GM19324 (cell line): ENCODE results near the gene GUK1.
"Not testable (repeated sequence)": the region's sequence is repeated elsewhere in the genome, so short reads cannot be mapped to it uniquely, and the experiment has no call there.

Experiments
- ATAC-seq: cut with Tn5 transposase; IDR thresholded peaks from one replicate; pipeline ENCODE4 v1.9.1; 2021; ENCODE audit warnings: mild to moderate bottlenecking, moderate library complexity; ENCODE audit not compliant: unreplicated experiment, low FRiP score

GUK1 gene

DNA sequence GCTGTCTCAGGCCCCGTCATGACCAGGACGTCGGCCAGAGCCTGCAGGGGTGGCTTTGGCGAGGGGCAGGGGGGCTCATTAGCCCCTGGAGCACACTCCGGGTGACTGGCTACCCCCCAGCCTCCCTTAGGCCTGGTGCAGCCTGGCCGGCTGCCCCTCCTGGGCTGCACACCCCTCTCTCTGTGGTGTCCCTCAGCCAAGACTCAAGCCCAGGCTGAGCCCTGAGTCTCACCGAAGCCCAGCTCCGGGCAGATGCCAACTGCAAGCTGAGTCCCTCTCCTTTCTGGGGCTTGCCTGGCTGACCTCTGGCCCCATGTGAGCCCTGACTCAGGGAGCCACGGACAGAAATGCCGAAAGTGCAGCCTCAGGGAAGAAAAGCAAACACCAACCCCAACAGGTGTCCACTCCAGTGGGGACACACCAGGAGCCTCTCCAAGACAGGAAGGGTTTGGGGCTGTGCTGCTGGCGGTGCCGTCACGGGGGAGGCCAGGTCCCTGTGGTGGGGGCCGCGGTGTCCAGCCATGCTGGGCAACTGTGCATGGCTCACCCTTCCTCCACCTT is 20.2 kb downstream of the GUK1 start:
- no peak for ATAC-seq

- ATAC-seq, result no peak
Observed at GRCh38 chr1:228161362-228161761, 21.3 kb downstream of the GUK1 start.

DNA sequence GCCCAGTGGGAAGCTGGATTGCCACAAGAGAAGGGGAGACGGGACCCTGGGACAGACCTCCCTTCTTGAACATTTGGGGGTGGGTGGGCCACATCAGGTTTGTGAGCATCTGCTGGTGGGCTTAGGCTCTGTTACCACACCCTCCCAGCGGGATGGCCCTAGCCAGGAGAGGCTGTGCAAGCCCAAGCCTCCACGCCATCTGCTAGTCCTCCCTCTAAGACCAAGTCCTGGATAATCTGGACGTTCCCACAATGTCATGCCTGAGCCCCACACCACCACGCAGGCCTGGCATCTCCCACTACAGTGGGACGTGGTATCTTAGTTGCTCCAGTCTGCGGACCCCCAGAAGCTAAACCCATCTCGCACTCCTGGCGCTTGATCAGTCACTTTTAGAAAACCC is 21.8 kb downstream of the GUK1 start:
- no peak for ATAC-seq

- ATAC-seq, result no peak
Observed at GRCh38 chr1:228162286-228163006, 22.4 kb downstream of the GUK1 start.

GRCh38 chr1:228163007-228163753 is 23.1 kb downstream of the GUK1 start:
- ATAC-seq, result no peak

GRCh38 chr1:228163776-228164519 is 23.9 kb downstream of the GUK1 start:
- no peak for ATAC-seq

- no peak for ATAC-seq
Observed at GRCh38 chr1:228164561-228165371, 24.7 kb downstream of the GUK1 start.

DNA sequence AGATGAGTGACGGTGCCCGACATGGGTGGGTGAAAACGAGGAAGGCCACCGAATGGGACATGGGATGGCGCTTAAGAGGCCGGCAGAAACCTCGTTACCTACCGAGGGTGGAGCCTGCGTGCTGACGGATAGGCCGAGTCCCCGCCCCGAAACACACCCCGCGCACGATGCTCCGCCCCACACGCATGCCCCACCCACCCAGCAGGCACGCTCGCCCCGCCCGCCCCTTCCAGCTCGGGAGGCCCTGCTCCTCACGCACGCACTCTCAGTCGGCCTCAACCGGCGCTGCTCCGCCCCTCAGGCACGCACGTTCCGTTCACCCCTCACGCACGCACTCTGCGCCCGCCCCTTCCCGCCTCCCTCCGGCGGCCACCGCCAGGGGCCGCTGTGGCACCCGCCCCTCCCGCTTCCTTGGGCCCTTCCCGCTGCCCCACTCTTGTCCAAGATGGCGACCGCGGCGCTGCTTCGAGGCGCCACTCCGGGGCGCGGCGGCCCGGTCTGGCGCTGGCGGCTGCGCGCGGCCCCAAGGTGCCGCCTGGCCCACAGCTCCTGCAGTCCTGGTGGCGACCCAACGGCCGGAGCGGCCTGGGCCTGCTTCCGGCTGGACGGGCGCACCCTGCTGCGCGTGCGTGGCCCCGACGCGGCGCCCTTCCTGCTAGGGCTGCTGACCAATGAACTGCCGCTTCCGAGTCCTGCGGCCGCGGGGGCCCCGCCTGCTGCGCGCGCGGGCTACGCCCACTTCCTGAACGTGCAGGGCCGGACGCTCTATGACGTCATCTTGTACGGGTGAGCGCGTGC is 25.5 kb downstream of the GUK1 start, which contains the start of gene IBA57:
TSS of gene IBA57 (plus strand) at position 433 of the 798 bp plus-strand sequence. CDS start at position 446, 13 bp downstream.
- ATAC-seq, result peak; percentile 91

- ATAC-seq, result peak; percentile 8
Observed at GRCh38 chr1:228166170-228166936, 26.3 kb downstream of the GUK1 start.

DNA sequence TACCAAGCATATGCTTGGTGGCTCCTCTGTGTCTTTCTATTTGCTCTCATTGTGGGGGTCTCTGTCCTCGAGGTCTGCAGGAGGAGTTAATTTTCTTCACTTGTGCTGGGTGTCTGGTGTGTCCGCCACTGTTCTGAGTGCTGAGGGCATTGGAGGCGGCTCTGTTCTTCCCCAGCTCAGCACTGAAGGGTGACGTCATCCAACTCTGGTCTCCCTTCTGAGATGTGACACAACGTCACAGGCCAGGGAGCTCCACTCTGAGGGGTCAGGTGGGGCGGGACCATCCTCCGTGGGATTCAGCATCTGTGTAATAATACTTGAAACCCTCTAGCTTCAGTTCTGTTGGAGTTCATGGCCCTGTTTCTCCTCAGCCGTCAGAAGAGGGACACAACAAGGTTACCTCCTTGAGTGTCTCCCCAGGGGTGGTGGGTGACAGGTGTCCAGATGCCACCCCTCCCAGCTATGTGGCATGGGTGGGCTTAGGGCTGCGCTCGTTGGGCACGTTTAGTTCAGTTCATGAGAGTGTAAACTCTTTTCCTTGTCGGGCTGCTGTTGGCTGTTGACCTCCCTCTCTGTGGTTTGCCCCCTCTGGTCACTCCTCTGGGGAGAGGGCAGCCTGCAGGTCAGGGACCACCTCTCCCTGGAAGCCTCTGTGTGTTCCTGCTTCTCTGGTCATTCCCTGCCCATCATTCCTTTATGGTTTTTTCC is 28.6 kb downstream of the GUK1 start:
- ATAC-seq, result no peak

GRCh38 chr1:228169345-228169744 is 29.3 kb downstream of the GUK1 start:
- no peak for ATAC-seq

DNA sequence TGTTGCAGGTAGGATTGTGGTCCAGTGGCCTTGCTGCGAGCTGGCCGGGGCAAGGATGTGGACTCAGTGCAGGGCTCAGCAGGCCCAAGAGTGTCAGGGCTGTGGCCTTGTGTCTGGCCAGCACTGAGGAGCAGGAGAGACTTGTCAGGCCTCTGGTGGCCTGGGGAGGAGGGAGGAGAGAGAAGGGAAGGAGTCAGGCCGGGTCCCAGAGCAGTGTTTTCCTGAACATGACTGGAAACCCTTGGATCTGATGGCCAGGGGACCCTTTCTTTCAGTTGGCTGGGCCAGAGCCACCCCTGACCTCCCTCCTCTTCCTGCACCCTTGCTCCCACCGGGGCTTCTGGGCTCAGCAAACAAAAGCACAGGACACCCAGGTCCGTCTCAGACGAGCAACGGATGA is 30.6 kb downstream of the GUK1 start:
- ATAC-seq, result no peak

DNA sequence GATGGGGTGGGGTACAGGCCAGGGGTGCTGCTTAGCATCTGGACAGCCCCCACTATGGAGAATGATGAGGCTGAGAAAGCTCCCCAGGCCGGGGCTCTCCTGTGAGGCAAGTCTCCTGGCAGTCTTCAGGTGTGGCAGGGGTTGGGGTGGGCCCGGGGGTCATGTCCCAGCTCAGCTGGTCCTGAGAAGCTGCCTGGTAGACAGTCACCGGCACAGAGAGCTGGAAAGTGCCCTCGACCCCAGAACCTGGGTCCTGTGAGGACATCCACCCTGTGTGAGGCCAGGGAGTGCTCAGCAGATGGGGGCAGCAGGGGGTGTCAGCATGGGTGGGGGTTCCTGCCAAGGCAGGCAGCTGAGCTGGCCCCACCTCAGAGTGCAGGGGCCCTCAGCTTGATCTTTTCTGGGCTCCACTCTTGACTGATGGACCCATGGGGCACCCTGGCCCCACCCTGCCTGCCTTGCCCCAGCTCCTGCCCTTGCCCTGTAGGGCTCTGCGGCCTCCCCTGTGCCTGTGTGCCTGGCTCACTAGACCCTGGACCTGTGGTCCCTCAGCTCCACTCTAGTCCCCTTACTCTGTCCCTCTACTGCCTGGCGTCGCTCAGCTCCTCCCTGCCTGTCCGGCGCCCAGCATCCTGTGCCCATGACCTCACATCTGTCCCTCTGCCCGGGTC is 31.3 kb downstream of the GUK1 start:
- no peak for ATAC-seq

- ATAC-seq, result no peak
Observed at GRCh38 chr1:228172591-228173527, 32.8 kb downstream of the GUK1 start.

- ATAC-seq, result not testable (repeated sequence)
Observed at GRCh38 chr1:228173528-228174481, 33.7 kb downstream of the GUK1 start.
